Astrocyte (in vitro differentiated cells and primary cell): Measurements from ENCODE around the gene ATP8B4.

Experiments
- CTCF ChIP-seq: IDR thresholded peaks from 2 replicates; pipeline ENCODE4 v1.5.1; 2011; ENCODE audit warnings: low read depth, mild to moderate bottlenecking, inconsistent platforms, low read length, moderate library complexity; ENCODE audit not compliant: insufficient read depth
- EZH2 ChIP-seq: IDR thresholded peaks from 2 replicates; pipeline ENCODE4 v1.6.1; 2012; ENCODE audit warnings: mild to moderate bottlenecking, low read length, inconsistent platforms; ENCODE audit not compliant: insufficient read depth

DNA sequence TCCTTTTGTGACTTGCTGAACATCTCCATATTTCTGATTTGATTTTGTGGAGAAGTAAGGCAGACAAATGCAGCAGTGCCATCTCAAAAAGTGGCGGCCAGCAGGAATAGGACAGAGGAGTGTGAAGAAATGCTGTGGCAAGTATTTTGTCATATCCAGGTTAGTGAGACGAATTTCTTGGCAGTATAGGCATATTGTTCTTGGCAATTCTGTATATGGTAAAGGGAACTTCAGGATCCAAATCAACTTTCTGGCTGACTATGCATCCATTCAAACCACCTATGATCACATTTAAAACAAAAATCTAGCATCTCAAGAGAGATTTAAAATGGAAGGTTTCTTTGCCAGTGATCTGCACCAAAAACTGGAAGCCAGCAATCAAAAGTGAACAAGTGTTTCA, 270.2 kb downstream of the ATP8B4 start:
- TF ChIP-seq CTCF, result no peak
- TF ChIP-seq EZH2, result no peak
